Measurements from ENCODE around the gene SMIM44. TPM values are rescaled to one million over a fixed set of nuclear protein-coding genes. Genes with fewer than 3 reads are reported as not detected.

Gene SMIM44
- total and polyA plus RNA-seq, 9 of the 15 experiments (the other 6 are each of a cell fraction or from before 2014, with no cell fraction given): not detected

DNA sequence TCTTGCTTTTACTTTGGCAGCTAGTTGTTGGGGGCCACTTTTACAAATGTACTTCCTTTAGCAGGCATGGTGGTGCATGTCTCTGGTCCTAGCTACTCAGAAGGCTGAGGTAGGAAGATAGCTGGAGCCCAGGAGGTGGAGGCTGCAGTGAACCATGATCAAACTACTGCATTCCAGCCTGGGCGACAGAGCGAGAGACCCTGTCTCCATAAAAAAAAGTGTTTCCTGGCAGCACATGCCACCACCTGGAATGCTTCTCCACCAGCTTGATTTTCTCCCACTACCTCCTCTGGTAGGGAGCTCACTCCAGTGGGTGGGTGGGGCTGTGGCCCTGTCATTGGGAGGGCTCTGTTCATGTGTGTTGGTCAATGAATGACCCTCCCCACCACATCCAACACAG lies 35.4 kb upstream of the SMIM44 start (continued):
- TF ChIP-seq ZNF407 (IDR thresholded peaks at IDR 0.05; ENCODE audit: low read depth) (no peak), MCM2 (IDR thresholded peaks at IDR 0.05; ENCODE audit: low read depth) (no peak), RAD51 (IDR thresholded peaks at IDR 0.05; ENCODE audit: borderline replicate concordance, low read depth) (no peak), SMARCC2 (IDR thresholded peaks at IDR 0.05; ENCODE audit: low read depth) (no peak), NR1H2 (CRISPR knock-in tag; IDR thresholded peaks at IDR 0.05) (no peak)
- TF ChIP-seq, protein P1, sequence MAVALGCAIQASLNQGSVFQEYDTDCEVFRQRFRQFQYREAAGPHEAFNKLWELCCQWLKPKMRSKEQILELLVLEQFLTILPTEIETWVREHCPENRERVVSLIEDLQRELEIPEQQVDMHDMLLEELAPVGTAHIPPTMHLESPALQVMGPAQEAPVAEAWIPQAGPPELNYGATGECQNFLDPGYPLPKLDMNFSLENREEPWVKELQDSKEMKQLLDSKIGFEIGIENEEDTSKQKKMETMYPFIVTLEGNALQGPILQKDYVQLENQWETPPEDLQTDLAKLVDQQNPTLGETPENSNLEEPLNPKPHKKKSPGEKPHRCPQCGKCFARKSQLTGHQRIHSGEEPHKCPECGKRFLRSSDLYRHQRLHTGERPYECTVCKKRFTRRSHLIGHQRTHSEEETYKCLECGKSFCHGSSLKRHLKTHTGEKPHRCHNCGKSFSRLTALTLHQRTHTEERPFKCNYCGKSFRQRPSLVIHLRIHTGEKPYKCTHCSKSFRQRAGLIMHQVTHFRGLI (CRISPR knock-in tag; IDR thresholded peaks at IDR 0.05): no peak

Data from K562 (cell line).